Kidney (tissue), 14 donors: Measurements from ENCODE around the gene SNX18. TPM values are rescaled to one million over a fixed set of nuclear protein-coding genes. Genes with fewer than 3 reads are reported as not detected.

Source experiments
- DNase-seq, 5 donors: peaks; one replicate each; pipeline ENCODE4 v3.0.0-alpha.2; 2013 to 2020
- FAIRE-seq: peaks from 2 replicates; lab custom pipeline; 2012; peaks lifted over from hg19 to GRCh38; lab: Jason Lieb, UNC
- H3K27ac ChIP-seq, 2 donors: one replicate each; pipeline ENCODE4 v1.7.0; 2013; ENCODE audit warnings: low read depth in 2 of 2, low read length in 2 of 2, inconsistent platforms in 1 of 2
- H3K27me3 ChIP-seq: one replicate; pipeline ENCODE4 v1.7.1; 2013; ENCODE audit warnings: low read length, inconsistent platforms; ENCODE audit not compliant: control insufficient read depth, insufficient read depth
- H3K36me3 ChIP-seq, 3 donors: one replicate each; pipeline versions ENCODE4 v1.7.0 to v1.7.1; 2013; ENCODE audit warnings: low read length in 3 of 3, control low read depth in 1 of 3, inconsistent platforms in 1 of 3; ENCODE audit not compliant: insufficient read depth in 3 of 3, control insufficient read depth in 2 of 3
- H3K4me1 ChIP-seq, 3 donors: one replicate each; pipeline versions ENCODE4 v1.7.0 to v1.7.1; 2013; ENCODE audit warnings: low read length in 3 of 3, inconsistent platforms in 1 of 3, low read depth in 1 of 3; ENCODE audit not compliant: control insufficient read depth in 2 of 3, insufficient read depth in 2 of 3
- H3K4me3 ChIP-seq, 3 donors: one replicate each; pipeline versions ENCODE4 v1.7.0 to v1.8.1; 2013; ENCODE audit warnings: low read length in 3 of 3, control low read depth in 1 of 3, inconsistent platforms in 1 of 3
- H3K9ac ChIP-seq, 3 donors: one replicate each; pipeline versions ENCODE4 v1.7.0 to v1.7.1; 2013; ENCODE audit warnings: low read length in 3 of 3, control low read depth in 1 of 3, inconsistent platforms in 1 of 3
- H3K9me3 ChIP-seq, 3 donors: one replicate each; pipeline versions ENCODE4 v1.7.0 to v1.7.1; 2013; ENCODE audit warnings: low read length in 3 of 3, control low read depth in 1 of 3, inconsistent platforms in 1 of 3; ENCODE audit not compliant: control insufficient read depth in 2 of 3, insufficient read depth in 1 of 3
- intact Hi-C: fragments of 100-400 bp; cut with DNase I; formaldehyde crosslinking; loops from one replicate; pipeline ENCODE4 v1.11.1; 2022
- polyA plus RNA-seq: library from polyadenylated mRNA; stranded (reverse); fragments of 350-450 nt; fragmentation: Illumina TruSeq; extraction: RNeasy Lipid Tissue Mini Kit (QIAGEN cat#74804); gene quantifications from one replicate; pipeline ENCODE4 v1.2.3, GENCODE V29; 2014; ENCODE audit warnings: low read depth, low replicate concordance; ENCODE audit not compliant: insufficient read depth
- total RNA-seq: library from RNA; stranded (reverse); fragmentation: NEBNext Ultra II Directional; extraction: Animal tissue kit (Norgen Biotek cat#: 25700); gene quantifications from one replicate; pipeline ENCODE4 v1.2.1, GENCODE V29; 2021
- TF ChIP-seq, protein P1 (sequence below): IDR thresholded peaks from 3 replicates; pipeline ENCODE4 v1.5.1; 2012; ENCODE audit warnings: mild to moderate bottlenecking, moderate library complexity, borderline replicate concordance; ENCODE audit not compliant: insufficient read depth; ENCODE audit errors: extremely low read depth
- donor health status: control.
- donor health status: control.
- donor health status: control.
- donor health status: control.
- donor health status: control.
- donor health status: DM: yes; HTN: yes; CAD: no.
- donor health status: Normal renal cell carcinoma (clear cell type).

The SNX18 gene
- total and polyA plus RNA-seq, 2 donors from 2014 or later, result 10.4 to 40.5 TPM

DNA sequence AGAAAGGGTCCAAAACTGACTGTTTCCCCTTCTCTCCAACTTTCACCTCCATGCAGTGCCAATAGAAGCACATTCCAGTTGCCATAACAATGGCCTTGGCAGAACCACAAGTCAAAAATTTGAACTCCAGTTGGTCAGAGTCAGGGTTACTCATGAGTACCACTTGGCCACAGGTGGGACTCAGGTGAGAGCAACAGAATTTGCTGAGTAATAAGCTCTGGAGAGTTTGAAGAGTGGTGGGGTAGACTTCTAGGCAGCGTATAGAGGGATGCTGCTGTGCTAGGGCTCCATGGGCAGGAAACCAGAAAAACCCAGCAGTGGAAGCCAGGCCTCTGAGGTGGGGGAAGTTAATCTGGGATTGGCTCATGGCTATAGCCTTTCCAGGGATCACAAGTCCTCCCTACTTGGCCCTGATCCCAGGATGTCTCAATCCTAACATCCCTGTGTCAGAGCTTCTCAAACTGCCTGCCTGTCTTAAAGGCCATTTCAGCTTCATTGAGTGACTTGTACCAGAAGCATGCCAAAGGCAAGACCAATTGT, 30.2 kb downstream of the SNX18 start:
- intact Hi-C loops, result no loop called here
- TF ChIP-seq, protein P1, sequence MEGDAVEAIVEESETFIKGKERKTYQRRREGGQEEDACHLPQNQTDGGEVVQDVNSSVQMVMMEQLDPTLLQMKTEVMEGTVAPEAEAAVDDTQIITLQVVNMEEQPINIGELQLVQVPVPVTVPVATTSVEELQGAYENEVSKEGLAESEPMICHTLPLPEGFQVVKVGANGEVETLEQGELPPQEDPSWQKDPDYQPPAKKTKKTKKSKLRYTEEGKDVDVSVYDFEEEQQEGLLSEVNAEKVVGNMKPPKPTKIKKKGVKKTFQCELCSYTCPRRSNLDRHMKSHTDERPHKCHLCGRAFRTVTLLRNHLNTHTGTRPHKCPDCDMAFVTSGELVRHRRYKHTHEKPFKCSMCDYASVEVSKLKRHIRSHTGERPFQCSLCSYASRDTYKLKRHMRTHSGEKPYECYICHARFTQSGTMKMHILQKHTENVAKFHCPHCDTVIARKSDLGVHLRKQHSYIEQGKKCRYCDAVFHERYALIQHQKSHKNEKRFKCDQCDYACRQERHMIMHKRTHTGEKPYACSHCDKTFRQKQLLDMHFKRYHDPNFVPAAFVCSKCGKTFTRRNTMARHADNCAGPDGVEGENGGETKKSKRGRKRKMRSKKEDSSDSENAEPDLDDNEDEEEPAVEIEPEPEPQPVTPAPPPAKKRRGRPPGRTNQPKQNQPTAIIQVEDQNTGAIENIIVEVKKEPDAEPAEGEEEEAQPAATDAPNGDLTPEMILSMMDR, result no peak
- H3K36me3 ChIP-seq, result peaks cover 0 to 4% (median 2%) of the 10 kb centered on the region in 3 donors
- no peak overlapping the region for H3K9ac ChIP-seq
- peaks cover 0 to 5% (median 0%) of the 10 kb centered on the region in 3 donors for H3K4me1 ChIP-seq
- H3K27ac ChIP-seq, result no peak overlapping the region
- H3K4me3 ChIP-seq, result no peak overlapping the region
- H3K9me3 ChIP-seq, result no peaks in the 10 kb centered on the region
- DNase-seq (no peak), FAIRE-seq (no peak)
- no peaks in the 10 kb centered on the region for H3K27me3 ChIP-seq

DNA sequence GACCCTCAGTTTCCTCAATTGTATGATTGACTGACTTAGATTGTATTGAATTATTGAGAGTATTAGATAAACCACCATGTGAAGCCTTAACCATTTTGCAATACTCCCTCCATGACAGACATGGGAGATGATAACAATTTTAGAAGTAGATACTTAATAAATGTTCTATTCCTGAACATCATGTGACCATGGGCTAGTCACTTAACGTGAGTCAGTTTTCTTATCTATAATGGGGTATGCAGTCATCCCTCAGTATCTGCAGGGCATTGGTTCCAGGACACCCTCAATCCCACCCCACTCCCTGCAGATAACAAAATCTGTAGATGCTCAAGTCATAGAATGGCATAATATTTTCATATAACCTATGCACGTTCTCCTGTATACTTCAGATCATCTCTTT, 31.0 kb downstream of the SNX18 start:
- DNase-seq (no peak), FAIRE-seq (no peak)
- Histone ChIP-seq H3K27me3 (no peaks in the 10 kb centered on the region), H3K4me3 (no peak overlapping the region), H3K27ac (no peak overlapping the region), H3K9me3 (no peaks in the 10 kb centered on the region), H3K4me1 (peaks cover 0 to 6% (median 0%) of the 10 kb centered on the region in 3 donors), H3K36me3 (peaks cover 0 to 4% (median 2%) of the 10 kb centered on the region in 3 donors), H3K9ac (no peak overlapping the region)
- TF ChIP-seq, protein P1, result no peak
- intact Hi-C loops, result no loop called here

DNA sequence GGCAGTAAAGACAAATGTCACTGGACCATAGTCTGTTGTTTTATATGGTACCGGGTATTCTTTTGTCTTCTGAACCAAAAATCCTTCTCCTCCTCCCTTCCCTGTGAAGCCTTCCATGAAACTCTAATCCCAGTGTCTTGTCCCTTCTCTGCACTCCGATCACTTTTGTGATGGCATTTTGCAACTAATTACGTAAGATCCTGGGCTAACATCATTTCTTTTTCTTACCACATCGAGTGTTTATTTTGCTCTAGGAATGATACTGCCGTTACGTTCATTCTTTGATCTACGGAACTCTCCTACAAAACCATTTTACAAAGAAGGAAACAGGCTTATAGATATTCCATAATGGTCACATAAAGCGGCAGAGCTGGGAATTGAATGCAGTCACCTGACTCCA, 33.7 kb downstream of the SNX18 start:
- H3K9me3 ChIP-seq, result no peaks in the 10 kb centered on the region
- intact Hi-C loops, result no loop called here
- FAIRE-seq, result no peak

More for the DNA sequence above, 33.7 kb downstream of the SNX18 start:
- TF ChIP-seq, protein P1, result no peak
- no peak overlapping the region for H3K9ac ChIP-seq
- H3K36me3 ChIP-seq, result peaks cover 0 to 4% (median 0%) of the 10 kb centered on the region in 3 donors
- peaks cover 0 to 8% (median 0%) of the 10 kb centered on the region in 3 donors for H3K4me1 ChIP-seq
- no peak overlapping the region for H3K27ac ChIP-seq
- H3K27me3 ChIP-seq, result no peaks in the 10 kb centered on the region
- no peak for DNase-seq
- no peak overlapping the region for H3K4me3 ChIP-seq
